Measurements from ENCODE around the gene CNOT3.

GRCh38 chr19:54165222-54165621 is 27.7 kb downstream of the CNOT3 start:
- TF ChIP-seq, protein P1, sequence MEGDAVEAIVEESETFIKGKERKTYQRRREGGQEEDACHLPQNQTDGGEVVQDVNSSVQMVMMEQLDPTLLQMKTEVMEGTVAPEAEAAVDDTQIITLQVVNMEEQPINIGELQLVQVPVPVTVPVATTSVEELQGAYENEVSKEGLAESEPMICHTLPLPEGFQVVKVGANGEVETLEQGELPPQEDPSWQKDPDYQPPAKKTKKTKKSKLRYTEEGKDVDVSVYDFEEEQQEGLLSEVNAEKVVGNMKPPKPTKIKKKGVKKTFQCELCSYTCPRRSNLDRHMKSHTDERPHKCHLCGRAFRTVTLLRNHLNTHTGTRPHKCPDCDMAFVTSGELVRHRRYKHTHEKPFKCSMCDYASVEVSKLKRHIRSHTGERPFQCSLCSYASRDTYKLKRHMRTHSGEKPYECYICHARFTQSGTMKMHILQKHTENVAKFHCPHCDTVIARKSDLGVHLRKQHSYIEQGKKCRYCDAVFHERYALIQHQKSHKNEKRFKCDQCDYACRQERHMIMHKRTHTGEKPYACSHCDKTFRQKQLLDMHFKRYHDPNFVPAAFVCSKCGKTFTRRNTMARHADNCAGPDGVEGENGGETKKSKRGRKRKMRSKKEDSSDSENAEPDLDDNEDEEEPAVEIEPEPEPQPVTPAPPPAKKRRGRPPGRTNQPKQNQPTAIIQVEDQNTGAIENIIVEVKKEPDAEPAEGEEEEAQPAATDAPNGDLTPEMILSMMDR (IDR thresholded peaks at IDR 0.05): no peak
- TF ChIP-seq POLR2A (IDR thresholded peaks at IDR 0.05): no peak
